Adrenal gland (tissue), 12 donors: ENCODE data around the gene KLF16. TPM values are rescaled to one million over a fixed set of nuclear protein-coding genes. Genes with fewer than 3 reads are reported as not detected.
A peak's percentile ranks its signal among the peaks of the same experiment; 100 is the strongest.

ENCODE experiments used
- DNase-seq, 7 donors: peaks; one replicate each; pipeline ENCODE4 v3.0.0-alpha.2; 2019 to 2020
- H3K27ac ChIP-seq, 5 donors: fragments of 200-600 bp; sonication (generic) in 4 of 5; 1 replicate in 3 of 5; 2 replicates in 2 of 5; pipeline versions ENCODE4 v1.5.1 to v1.8.0; 2016 to 2020; ENCODE audit warnings: mild to moderate bottlenecking in 1 of 5
- H3K27me3 ChIP-seq: fragments of 200-600 bp; 2 replicates; pipeline ENCODE4 v1.8.0; 2021
- H3K36me3 ChIP-seq, 2 donors: fragments of 200-600 bp; replicated peaks in 1 of 2; 1 replicate in 1 of 2; 2 replicates in 1 of 2; pipeline versions ENCODE4 v1.5.1 to v1.8.0; 2018 to 2022
- H3K4me1 ChIP-seq, 2 donors: fragments of 200-600 bp; replicated peaks in 1 of 2; 1 replicate in 1 of 2; 2 replicates in 1 of 2; pipeline versions ENCODE4 v1.5.1 to v1.8.0; 2018 to 2021
- H3K4me3 ChIP-seq, 4 donors: fragments of 200-600 bp; sonication (generic) in 3 of 4; one replicate each; pipeline ENCODE4 v1.5.1; 2016 to 2018
- H3K9me3 ChIP-seq, 3 donors: fragments of 200-600 bp; sonication (generic) in 1 of 3; replicated peaks in 1 of 3; 1 replicate in 2 of 3; 2 replicates in 1 of 3; pipeline versions ENCODE4 v1.5.1 to v1.8.0; 2016 to 2021
- CTCF ChIP-seq, 6 experiments: fragments of 450-650 bp in 4 of 6; fragments of 200-600 bp in 2 of 6; sonication (generic) in 1 of 6; IDR thresholded peaks; 1 replicate in 5 of 6; 2 replicates in 1 of 6; pipeline versions ENCODE4 v1.5.1 to v1.8.0; 2016 to 2021; ENCODE audit warnings: antibody characterized with exemption in 6 of 6, mild to moderate bottlenecking in 2 of 6, moderate library complexity in 1 of 6
- POLR2A ChIP-seq, 2 donors: fragments of 450-650 bp; IDR thresholded peaks; one replicate each; pipeline ENCODE4 v1.6.1; 2017; ENCODE audit warnings: antibody characterized with exemption in 2 of 2, mild to moderate bottlenecking in 2 of 2, moderate library complexity in 1 of 2
- WGBS, 4 donors: extraction: QIAGEN DNeasy Blood & Tissue Kit in 2 of 4; methylation state at CpG; one replicate each; pipeline versions ENCODE4 v1.1.5 to v1.1.7; 2013 to 2017; 5-methylcytosine and 5-hydroxymethylcytosine counted together
- intact Hi-C, 2 donors: fragments of 100-400 bp; cut with DNase I; formaldehyde crosslinking; loops; one replicate each; pipeline versions ENCODE4 v1.14.1 to v1.15.0; 2022 to 2023
- polyA plus RNA-seq, 3 donors: library from polyadenylated mRNA; stranded (reverse); fragments of 200-250 nt in 2 of 3; fragments of 350-450 nt in 1 of 3; fragmentation: Illumina TruSeq in 1 of 3; extraction: RNeasy Lipid Tissue Mini Kit (QIAGEN cat#74804) in 1 of 3; gene quantifications; one replicate each; pipeline ENCODE4 v1.2.3, GENCODE V29; 2013 to 2014
- total RNA-seq, 9 donors: library from RNA; depleted of rRNA in 4 of 9; stranded (reverse); fragments of >200 nt in 4 of 9; fragments of 120-200 nt in 1 of 9; fragmentation: NEBNext Ultra II Directional in 1 of 9; extraction: Animal tissue kit (Norgen Biotek cat#: 25700) in 1 of 9; gene quantifications; one replicate each; pipeline versions ENCODE4 v1.1.0 to v1.2.4, GENCODE V29; 2013 to 2023
- donor health status: healthy with polysubstance abuse.
- donor health status: Bipolar disorder and iron deficiency.
- donor health status: DM: yes; HTN: yes; CAD: no.
- donor health status: DM: no; HTN: no; CAD: no.
- donor health status: DM: no; HTN: no; CAD: no.
- donor health status: DM: yes; HTN: yes; CAD: no.

KLF16 gene
- total and polyA plus RNA-seq, 12 donors, result 2.0 to 28.1 (median 13.9) TPM

GRCh38 chr19:1832046-1832663 is 31.2 kb downstream of the KLF16 start:
- WGBS, 4 donors, result 87 to 93% (median 90%) methylated on average over 21 to 26 of the region's 26 CpGs
- peaks cover 0 to 10% of the 10 kb centered on the region in 2 donors for H3K36me3 ChIP-seq
- intact Hi-C loops, result no loop called here
- H3K4me1 ChIP-seq, result peaks cover 36 to 48% of the 10 kb centered on the region in 2 donors
- peak overlapping the region in 3 of 5 donors; percentile 93 to 94 (median 94) for H3K27ac ChIP-seq
- no peaks in the 10 kb centered on the region for H3K9me3 ChIP-seq
- DNase-seq, result no peak
- H3K27me3 ChIP-seq, result no peaks in the 10 kb centered on the region
- no peak overlapping the region for H3K4me3 ChIP-seq
- TF ChIP-seq CTCF (IDR thresholded peaks at IDR 0.05) (no peak), POLR2A (IDR thresholded peaks at IDR 0.05) (no peak)

- H3K27ac ChIP-seq, result peak overlapping the region in 1 of 5 donors; percentile 22
- intact Hi-C loops, result no loop called here
- WGBS, 4 donors, result 80 to 100% (median 87%) methylated on average over 4 to 11 of the region's 11 CpGs
- peaks cover 0 to 14% of the 10 kb centered on the region in 2 donors for H3K36me3 ChIP-seq
- no peak for TF ChIP-seq POLR2A (IDR thresholded peaks at IDR 0.05)
- no peak for TF ChIP-seq CTCF (IDR thresholded peaks at IDR 0.05)
- H3K9me3 ChIP-seq, result no peaks in the 10 kb centered on the region
- no peak overlapping the region for H3K4me3 ChIP-seq
- H3K4me1 ChIP-seq, result peaks cover 32 to 39% of the 10 kb centered on the region in 2 donors
- H3K27me3 ChIP-seq, result no peaks in the 10 kb centered on the region
- peak in 1 of 7 donors; percentile 51 for DNase-seq
Measured at GRCh38 chr19:1830978-1831377, 32.4 kb downstream of the KLF16 start.

- 86 to 92% (median 89%) methylated on average over 5 to 15 of the region's 15 CpGs for WGBS, 4 donors
- peaks cover 34 to 38% of the 10 kb centered on the region in 2 donors for H3K4me1 ChIP-seq
- H3K4me3 ChIP-seq, result no peak overlapping the region
- intact Hi-C loops, result no loop called here
- no peak for DNase-seq
- H3K36me3 ChIP-seq, result peaks cover 0 to 14% of the 10 kb centered on the region in 2 donors
- H3K27ac ChIP-seq, result peak overlapping the region in 1 of 5 donors; percentile 22
- TF ChIP-seq POLR2A (IDR thresholded peaks at IDR 0.05) (no peak), CTCF (IDR thresholded peaks at IDR 0.05) (no peak)
- H3K9me3 ChIP-seq, result no peaks in the 10 kb centered on the region
- H3K27me3 ChIP-seq, result no peaks in the 10 kb centered on the region
Measured at GRCh38 chr19:1830568-1830967, 32.8 kb downstream of the KLF16 start.

- intact Hi-C loops, result no loop called here
- no peak overlapping the region for H3K27ac ChIP-seq
- H3K4me1 ChIP-seq, result peaks cover 33 to 38% of the 10 kb centered on the region in 2 donors
- peaks cover 0 to 14% of the 10 kb centered on the region in 2 donors for H3K36me3 ChIP-seq
- H3K9me3 ChIP-seq, result no peaks in the 10 kb centered on the region
- H3K4me3 ChIP-seq, result no peak overlapping the region
- TF ChIP-seq POLR2A (IDR thresholded peaks at IDR 0.05) (no peak), CTCF (IDR thresholded peaks at IDR 0.05) (no peak)
- no peaks in the 10 kb centered on the region for H3K27me3 ChIP-seq
- DNase-seq, result no peak
- WGBS, 4 donors, result 94 to 97% (median 96%) methylated on average over 9 to 11 of the region's 11 CpGs
Measured at GRCh38 chr19:1829958-1830357, 33.4 kb downstream of the KLF16 start.
